H7 (cell line): ENCODE data around the gene SMIM36. TPM values are rescaled to one million over a fixed set of nuclear protein-coding genes. Genes with fewer than 3 reads are reported as not detected.
"Not testable (repeated sequence)": the region's sequence is repeated elsewhere in the genome, so short reads cannot be mapped to it uniquely, and the experiment has no call there.

ENCODE experiments used
- DNase-seq: peaks from one replicate; pipeline ENCODE4 v3.0.0; 2012
- H3K27me3 ChIP-seq: 2 replicates; pipeline ENCODE4 v1.6.0; 2011; ENCODE audit warnings: mild to moderate bottlenecking, low read length; ENCODE audit not compliant: control insufficient read depth, insufficient read depth
- H3K36me3 ChIP-seq: replicated peaks from 2 replicates; pipeline ENCODE4 v1.5.1; 2011; ENCODE audit warnings: low read length; ENCODE audit not compliant: control insufficient read depth, insufficient read depth
- H3K4me3 ChIP-seq: 2 replicates; pipeline ENCODE4 v1.5.1; 2011; ENCODE audit warnings: low read depth, mild to moderate bottlenecking, control low read depth, low read length, moderate library complexity; ENCODE audit not compliant: insufficient read depth
- total RNA-seq: library from RNA; depleted of rRNA; stranded (reverse); fragments of >200 nt; shearing (Covaris generic); gene quantifications from 2 replicates; pipeline ENCODE4 v1.2.3, GENCODE V29; 2014

Gene SMIM36
- total RNA-seq, 1 experiment from 2014 or later, result not detected

DNA sequence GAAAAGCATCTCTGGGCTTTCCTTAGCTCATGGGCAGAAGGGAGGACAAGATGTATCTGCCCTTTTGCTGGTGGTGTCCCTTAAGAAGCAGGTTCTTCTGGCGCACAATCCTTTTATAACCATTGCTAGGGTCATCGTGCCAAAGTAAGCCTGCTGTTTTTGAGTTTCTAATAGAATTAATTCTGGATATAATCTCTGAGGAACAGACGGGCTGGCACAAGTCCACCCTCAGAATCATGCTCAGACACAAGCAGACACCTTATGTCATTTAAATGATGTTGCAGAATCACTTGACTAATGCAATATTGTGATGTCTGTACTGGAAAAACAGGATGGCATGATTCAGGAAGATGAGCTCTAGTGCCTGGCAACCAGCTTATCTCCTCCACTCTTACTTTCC is 70.9 kb downstream of the SMIM36 start:
- H3K27me3 ChIP-seq, result no peaks in the 10 kb centered on the region
- DNase-seq, result no peak
- H3K36me3 ChIP-seq, result no peaks in the 10 kb centered on the region
- no peak overlapping the region for H3K4me3 ChIP-seq

DNA sequence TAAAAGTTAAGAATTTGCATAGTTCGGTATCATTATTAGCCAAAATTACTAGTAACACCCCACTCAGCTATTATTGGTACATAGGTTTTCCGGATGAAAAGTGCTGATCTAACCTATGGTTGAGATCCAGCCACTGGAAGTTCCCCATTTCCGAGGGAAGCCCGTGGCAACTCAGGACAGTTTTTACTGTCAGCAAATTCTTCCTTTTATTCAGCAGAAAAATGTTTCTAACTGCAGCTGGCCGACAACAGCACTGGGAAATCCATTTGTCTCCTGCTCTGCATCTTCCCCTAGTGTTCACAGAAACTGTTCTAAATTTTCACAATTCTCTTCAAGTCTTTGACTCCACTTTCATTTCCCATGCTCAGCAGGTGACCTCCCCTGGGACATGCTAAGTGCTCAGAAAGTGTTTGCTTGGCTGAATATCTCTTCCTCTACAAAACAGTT is 74.1 kb downstream of the SMIM36 start:
- no peaks in the 10 kb centered on the region for H3K27me3 ChIP-seq
- no peak overlapping the region for H3K4me3 ChIP-seq
- H3K36me3 ChIP-seq, result no peaks in the 10 kb centered on the region
- no peak for DNase-seq

DNA sequence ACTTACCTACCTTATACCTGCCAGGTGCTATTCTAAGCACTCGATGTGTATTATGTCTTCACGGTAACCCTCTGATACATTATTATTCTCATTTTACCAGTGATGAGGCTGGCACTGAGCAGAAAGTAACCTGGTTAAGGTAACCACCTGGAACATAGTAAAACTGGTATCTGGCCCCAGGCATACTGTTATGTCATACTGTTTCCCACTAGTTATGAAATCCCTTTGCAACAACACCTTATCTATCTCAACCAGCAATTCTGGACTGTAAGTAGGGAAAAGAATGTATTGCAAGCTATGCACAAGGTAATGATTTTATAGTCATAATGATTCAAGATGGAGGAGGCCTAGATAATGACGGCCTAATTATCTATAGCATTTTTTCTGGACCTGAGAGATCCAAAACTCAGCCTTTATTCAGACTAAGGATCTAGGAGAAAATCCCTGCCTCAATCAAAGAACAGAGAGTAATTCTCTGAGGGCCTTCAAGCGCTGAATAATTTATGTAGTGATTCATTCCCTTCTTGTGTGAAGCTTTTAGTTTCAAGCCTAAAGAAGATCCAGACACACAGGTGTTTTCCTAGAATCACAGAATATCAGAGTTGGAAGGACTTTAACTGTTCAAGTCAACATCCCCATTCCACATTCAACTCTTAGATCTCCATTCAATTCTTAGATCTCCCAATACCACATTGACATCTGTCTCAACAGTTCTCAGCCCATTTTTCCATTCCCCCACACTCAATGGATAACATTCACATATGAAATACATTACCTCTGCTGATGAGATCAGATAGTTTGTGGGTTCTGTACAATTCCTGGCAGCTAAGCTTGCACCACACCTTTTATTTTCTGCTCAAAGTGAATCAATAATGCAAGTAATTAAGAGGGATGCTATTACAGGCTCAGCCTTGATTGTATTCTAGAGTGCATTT is 74.8 kb downstream of the SMIM36 start:
- no peaks in the 10 kb centered on the region for H3K27me3 ChIP-seq
- no peak overlapping the region for H3K4me3 ChIP-seq
- no peak for DNase-seq
- H3K36me3 ChIP-seq, result no peaks in the 10 kb centered on the region

DNA sequence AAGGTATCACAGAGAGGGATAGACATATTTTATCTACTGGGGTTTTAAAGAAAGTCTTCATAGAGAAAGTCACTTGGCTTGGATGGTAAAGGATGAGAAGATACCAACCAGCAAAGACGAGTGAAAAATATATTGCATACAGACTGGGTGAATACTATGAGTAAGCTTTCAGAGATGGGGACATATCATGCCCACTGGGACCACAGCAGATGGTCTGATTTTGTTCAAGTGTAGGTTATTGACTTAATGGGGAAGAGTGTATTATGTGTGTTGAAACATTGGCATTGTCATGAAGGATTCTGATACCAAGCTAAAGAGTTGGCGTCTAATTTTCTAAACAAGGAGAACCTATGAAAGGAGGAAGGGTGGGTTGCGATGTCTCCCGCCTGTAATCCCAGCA is 75.8 kb downstream of the SMIM36 start:
- Histone ChIP-seq H3K27me3 (no peaks in the 10 kb centered on the region), H3K36me3 (no peaks in the 10 kb centered on the region), H3K4me3 (no peak overlapping the region)
- no peak for DNase-seq

DNA sequence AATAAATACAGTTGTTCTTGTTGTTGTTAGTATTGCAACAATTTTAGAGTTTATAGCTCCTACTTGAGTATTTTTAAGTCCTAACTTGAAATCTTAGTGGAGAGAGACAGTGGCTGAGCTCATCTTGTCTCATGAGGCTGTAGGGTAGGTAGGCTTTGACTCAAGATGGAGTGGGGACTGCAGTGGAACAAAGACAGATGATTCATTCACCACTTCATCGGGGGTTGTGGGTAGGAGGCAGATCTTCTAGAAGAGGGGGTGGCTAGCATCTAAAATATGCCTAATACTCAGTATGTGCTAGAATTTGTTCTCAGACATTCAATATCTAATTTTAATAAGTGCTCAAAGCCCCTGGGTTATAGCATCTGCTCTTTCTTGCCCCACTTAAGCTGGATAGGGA is 76.5 kb downstream of the SMIM36 start:
- no peaks in the 10 kb centered on the region for H3K27me3 ChIP-seq
- DNase-seq, result no peak

DNA sequence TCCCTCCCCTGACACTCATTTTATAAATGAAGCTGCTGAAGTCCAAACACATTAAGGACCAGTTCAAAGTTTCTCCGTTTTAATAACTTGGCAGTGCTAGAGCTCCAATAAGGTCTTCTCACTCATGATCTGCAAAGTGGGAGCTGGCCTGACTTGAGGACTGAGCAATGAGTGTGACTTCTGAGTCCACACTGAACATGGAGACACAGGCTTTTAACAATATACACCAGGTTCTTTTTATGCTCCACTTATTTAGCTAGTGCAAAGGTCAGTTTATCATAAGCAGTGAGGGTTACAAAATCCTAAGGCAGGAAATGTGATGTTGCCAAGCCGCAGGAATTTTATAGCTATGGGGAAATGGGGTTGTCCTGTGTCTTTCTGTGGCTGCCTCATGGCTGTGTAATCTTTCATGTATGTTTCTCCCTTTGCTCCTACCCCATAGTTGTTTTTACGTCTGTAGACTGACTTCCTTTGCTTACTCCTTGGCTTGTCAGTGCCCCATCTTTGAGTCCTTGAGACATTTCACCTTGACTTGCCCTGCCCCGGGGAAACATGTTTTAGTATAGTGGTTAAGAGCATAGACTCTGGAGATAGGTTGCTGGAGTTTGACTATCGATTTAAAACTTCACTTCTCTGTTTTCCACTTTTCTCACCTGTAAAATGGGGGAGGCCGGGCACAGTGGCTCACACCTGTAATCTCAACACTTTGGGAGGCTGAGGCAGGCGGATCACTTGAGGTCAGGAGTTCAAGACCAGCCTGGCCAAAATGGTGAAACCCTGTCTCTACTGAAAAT is 77.4 kb downstream of the SMIM36 start:
- Histone ChIP-seq H3K27me3 (no peaks in the 10 kb centered on the region), H3K36me3 (no peaks in the 10 kb centered on the region), H3K4me3 (no peak overlapping the region)
- no peak for DNase-seq

More for the DNA sequence above, 76.5 kb downstream of the SMIM36 start:
- Histone ChIP-seq H3K36me3 (no peaks in the 10 kb centered on the region), H3K4me3 (no peak overlapping the region)

DNA sequence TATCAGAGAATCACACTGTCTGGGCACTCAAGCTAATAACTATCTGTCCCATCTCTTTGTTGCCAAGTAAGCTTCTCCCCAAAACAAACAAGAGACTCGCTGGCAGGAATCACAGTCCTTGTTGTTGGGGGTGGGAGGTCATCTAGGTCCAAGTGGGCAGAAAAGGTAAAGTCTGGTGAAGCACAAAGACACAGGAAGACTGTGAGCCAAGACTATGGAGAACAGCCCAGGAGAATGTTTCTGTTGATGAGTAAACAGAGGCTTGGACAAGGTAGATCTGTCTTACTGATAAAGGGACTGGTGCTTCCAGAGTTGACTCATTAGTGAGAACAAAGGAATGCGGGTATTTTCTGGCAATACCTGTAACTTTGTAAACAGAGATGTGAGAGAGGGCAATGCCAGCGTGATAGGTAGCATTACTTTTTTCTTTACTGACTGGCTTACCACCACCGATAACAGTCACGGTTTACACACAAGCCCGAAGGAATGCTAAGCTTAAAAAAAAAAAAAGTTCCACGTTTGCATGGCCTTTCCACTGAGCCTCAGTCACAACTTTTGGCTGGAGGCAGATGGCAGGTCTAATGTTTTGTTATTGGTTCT is 78.1 kb downstream of the SMIM36 start:
- Histone ChIP-seq H3K27me3 (no peaks in the 10 kb centered on the region), H3K4me3 (no peak overlapping the region), H3K36me3 (no peaks in the 10 kb centered on the region)
- no peak for DNase-seq

DNA sequence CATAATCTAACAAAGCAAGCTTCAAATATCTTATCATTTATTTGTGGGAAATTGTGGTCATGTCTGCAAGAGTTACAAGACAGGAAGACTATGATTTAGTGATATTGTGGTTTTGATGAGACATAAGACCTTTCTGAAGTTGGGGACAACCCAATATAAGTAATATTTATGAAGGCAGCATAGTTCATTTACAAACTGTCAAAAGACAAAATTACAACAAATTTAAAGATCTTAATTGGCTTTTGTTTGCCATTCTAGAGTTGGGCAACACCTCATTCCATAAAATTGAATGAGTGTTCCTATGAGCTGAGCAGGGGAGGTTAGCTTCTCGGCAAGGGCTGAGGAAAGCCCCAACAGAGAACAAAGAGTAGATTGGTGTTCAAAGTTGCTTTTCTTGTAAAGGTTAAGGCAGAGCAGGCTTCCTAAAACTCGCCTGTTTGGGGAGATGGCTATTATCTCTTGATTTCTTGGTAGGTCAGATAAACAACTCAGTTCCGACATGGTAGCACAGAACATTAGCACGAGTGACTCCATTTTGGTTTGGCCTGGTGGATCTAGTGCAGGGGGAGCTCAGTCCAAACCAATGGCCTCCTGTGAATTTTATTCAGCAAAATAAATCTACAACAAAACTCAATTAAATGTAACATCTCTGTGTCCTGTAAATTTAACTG is 78.8 kb downstream of the SMIM36 start:
- Histone ChIP-seq H3K36me3 (no peaks in the 10 kb centered on the region), H3K27me3 (no peaks in the 10 kb centered on the region), H3K4me3 (no peak overlapping the region)
- DNase-seq, result no peak

DNA sequence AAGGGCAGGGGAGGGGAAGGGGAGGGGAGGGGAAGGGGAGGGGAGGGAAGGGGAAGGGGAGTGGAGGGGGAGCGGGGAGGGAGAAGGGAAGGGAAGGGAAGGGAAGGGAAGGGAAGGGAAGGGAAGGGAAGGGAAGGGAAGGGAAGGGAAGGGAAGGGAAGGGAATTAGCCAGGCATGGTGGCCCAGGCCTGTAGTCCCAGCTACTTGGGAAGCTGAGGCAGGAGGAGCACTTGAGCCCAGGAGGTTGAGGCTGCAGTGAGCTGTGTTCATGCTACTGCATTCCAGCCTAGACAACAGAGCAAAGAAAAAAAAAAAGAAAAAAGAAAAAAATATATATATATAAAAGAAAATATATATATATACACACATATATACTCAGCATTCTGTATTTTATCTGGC is 79.3 kb downstream of the SMIM36 start:
- not testable (repeated sequence) for H3K4me3 ChIP-seq, DNase-seq

DNA sequence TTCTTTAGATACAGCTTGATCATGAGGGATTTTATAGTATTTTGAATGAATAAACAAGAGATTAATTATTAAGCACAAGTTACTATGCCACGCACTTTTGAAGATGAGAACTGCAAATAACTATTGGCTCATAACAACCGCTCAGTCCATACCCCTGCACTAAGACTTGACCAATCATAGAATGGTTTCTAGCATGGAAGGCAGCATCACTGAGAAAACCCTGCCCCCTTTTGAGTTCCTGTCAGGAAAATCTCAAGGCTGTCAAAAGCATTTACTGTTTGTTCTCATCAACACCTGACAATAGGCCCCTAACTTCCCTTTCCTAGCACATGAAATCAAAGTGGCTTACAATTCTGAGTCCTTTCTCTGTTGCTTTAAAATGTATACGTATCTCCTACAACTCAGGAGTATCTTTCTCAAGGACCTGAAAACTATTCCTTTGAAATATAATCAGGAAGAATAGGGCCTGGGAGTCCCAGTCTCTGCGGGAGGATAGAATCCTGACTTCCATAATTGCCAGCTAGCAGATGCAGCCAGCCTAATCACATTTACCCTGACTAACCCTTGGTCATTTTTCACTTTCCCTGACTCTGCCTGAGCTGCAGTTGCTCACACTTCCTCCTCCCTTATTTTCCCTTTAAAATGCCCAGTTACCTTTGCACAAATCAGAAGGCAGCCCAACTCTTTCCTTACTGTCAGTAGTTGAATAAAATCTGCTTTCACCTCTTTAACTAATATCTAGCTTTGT is 80.5 kb downstream of the SMIM36 start:
- DNase-seq, result no peak
- no peak overlapping the region for H3K4me3 ChIP-seq
- H3K36me3 ChIP-seq, result no peaks in the 10 kb centered on the region
- H3K27me3 ChIP-seq, result no peaks in the 10 kb centered on the region

More for the DNA sequence above, 79.3 kb downstream of the SMIM36 start:
- H3K36me3 ChIP-seq, H3K27me3 ChIP-seq: not testable (repeated sequence)

DNA sequence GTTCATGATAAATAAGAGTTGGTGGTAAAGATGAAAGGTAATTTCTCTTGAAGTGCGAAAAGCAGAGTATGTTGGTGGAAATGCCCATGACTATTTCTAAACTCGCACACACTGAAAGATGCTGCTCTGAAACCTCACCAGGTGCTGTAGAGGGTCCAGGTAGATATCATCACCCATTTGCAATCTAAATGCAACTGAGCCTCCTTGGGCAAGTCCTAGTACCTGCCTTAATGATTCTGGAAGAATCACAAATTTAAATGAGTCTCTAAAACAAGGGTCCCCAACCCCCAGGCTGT is 83.7 kb downstream of the SMIM36 start:
- H3K36me3 ChIP-seq, result no peaks in the 10 kb centered on the region
- H3K4me3 ChIP-seq, result no peak overlapping the region
- no peak for DNase-seq
- no peaks in the 10 kb centered on the region for H3K27me3 ChIP-seq

DNA sequence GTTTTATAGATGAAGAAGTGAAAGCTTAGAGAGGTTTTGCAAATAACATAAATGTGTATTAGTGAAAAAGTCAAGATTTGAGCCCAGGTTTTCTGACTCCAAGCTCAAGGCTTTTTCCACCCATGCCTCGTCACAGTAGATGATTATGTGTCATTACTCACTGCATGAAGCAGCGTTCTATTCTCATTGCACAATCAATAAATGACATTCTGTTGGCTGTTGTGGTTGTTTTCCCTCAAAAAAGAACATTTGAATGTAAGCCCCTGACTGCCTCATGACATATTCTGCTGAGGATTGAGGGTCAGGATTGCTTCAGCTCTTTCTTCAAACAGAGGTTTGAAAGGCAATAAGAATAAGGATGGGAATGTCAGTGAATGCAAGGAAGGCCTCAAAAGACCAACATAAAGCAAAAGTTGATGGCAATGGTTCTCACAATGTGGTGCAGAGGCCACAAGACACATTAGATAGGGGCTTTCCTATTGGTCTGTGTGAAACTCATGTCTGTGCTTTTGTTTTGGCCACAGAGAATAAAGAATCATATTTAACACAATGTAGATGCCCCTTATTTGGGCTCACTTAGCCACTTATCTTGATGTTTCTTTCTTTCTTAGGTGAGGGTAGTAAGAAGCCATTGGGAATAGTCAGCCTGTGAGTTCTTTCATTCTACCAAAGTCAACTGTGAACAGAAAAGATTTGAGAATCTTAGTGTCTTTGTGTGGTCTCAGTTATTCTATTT is 84.2 kb downstream of the SMIM36 start:
- no peaks in the 10 kb centered on the region for H3K27me3 ChIP-seq
- H3K4me3 ChIP-seq, result no peak overlapping the region
- no peak for DNase-seq
- H3K36me3 ChIP-seq, result no peaks in the 10 kb centered on the region

DNA sequence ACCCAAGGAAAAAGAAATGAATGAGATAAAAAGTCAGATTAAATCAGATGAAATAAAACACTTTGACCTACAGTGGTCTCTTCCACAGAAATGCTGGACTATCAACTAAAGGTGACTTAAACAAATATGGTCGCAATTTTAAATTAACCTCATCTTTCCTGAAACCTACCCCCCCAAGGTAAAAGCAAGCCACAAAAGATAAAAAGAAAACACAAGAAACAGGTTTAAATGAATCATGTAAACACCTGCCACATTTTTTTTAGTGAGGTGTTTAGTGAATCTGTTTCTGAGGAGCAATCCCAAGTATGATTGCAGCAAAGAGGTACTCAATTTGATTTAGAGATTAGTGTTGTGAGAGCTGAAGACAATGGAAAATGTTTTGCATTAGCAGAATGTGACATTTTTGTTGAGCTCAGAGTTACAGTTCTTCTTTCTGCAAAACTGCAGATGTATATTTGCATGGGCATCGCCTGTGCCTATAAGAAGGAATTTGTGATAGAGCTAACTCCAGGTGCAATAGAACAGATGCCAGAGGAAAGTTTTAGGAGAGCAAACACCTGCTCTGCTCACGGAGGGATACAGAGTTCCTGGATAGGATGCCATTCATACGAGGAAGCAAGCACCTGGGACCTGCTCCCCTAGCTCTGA is 86.2 kb downstream of the SMIM36 start:
- Histone ChIP-seq H3K4me3 (no peak overlapping the region), H3K27me3 (no peaks in the 10 kb centered on the region), H3K36me3 (no peaks in the 10 kb centered on the region)
- no peak for DNase-seq
